Measurements from ENCODE around the gene MUS81. TPM values are rescaled to one million over a fixed set of nuclear protein-coding genes. Genes with fewer than 3 reads are reported as not detected.
"Not testable (repeated sequence)": the region's sequence is repeated elsewhere in the genome, so short reads cannot be mapped to it uniquely, and the experiment has no call there.

Gene MUS81, protein sequence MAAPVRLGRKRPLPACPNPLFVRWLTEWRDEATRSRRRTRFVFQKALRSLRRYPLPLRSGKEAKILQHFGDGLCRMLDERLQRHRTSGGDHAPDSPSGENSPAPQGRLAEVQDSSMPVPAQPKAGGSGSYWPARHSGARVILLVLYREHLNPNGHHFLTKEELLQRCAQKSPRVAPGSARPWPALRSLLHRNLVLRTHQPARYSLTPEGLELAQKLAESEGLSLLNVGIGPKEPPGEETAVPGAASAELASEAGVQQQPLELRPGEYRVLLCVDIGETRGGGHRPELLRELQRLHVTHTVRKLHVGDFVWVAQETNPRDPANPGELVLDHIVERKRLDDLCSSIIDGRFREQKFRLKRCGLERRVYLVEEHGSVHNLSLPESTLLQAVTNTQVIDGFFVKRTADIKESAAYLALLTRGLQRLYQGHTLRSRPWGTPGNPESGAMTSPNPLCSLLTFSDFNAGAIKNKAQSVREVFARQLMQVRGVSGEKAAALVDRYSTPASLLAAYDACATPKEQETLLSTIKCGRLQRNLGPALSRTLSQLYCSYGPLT
- 50.7 and 52.8 TPM in 2 replicates for total RNA-seq

DNA sequence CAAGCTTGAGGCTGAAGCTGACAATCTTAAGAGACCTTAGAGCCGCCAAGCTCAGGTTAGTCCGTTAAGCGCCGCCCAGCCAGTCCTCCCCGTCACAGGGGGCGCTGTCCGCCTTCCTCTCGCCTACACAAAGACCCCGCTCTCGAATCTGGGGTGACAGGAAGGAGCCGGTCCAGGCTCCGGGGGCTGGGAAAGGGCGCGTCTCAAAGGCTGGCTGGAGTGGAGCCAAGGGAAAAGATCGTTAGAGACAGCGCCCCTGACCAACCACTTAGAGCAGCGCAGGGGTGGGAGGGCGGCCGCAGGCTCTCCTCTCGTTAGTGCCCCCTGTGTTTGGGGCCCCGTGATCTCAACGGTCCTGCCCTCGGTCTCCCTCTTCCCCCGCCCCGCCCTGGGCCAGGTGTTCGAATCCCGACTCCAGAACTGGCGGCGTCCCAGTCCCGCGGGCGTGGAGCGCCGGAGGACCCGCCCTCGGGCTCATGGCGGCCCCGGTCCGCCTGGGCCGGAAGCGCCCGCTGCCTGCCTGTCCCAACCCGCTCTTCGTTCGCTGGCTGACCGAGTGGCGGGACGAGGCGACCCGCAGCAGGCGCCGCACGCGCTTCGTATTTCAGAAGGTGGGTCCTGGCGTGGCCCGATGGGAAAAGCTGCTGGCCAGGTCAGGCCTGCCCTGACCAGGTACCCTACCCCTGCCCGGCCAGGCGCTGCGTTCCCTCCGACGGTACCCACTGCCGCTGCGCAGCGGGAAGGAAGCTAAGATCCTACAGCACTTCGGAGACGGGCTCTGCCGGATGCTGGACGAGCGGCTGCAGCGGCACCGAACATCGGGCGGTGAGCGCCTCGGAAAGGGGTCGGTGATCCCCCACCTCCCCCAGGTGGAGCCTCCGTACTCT lies at the start of gene MUS81:
Gene MUS81, plus strand, starts transcription at position 156 of the 887 bp plus-strand sequence. Its CDS starts 321 bp downstream, at position 477.
- peak; percentile 94 for DNase-seq (ENCODE audit: low read depth, low spot score)

DNA sequence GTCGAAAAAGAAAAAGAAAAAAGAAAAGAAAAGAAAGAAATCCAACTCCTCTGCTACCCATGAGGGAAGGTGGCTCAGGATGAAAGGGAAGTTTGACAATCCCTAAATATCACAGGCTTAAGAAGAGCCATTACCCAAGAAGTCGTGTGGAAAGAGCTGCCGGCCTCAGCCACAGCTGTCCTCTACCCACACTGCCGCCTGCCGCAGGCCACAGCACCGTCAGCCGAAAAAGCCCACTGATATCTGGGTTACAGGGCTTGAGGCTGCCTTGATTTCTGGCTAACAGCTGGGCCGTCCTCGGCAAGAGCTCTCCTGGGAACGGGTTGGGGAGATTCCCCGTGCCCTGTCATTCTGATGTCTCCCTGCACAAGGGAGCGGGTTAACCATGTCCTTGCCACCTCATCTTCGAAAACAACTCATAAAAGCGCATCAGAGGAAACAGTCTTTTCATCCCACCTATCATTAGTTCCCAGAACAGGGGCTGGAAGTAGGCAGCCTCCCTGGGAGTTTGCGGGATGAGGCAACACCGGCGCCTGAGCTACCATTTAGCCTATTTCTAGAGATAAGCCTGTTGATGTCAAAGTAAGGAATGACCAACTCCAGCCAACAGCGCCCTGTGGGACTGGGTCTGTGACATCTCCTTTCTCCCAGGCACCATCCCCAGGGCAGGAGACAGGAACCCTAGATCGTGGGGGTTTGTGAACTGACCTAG lies 48.3 kb upstream of the MUS81 start:
- no peak for DNase-seq (ENCODE audit: low read depth, low spot score)

DNA sequence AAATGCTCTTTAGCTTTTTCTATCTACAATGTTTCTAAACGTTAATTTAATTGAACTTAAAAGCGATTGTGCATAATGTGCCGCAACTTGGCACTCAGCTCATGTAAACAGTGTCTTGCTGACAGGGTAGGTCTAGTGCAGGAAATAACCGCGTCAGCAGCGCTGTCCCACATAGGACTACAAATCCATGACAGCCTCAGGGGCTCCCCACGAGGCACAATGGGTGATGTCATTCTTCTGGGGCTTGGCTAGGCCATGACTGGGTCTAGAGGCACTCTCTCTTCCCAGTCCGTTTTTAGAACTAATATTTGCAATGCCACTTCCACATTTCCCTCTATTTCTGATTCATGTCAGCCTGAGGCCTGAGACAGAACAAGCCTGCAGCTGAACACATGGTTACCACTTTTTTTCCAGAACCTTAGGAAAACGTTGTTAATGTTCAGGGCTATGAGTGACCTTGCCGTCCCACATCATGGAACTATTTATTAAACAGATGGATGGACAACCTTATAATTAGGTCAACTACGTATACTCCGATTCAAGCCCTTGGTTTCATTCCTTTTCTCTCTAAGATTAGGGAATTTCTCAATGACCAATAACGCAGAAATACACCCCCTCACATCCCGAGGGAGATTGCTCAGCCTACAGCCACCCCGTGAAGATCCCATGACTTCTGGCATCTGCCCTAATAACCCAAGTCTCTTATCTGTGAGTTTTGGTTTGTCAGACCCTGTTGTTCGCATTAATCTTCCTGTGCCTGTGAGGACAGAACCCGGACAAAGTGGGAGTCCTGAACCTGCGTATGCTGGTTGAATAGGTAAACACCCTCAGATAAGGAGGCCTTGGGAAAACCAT lies 45.9 kb upstream of the MUS81 start:
- peak; percentile 20 for DNase-seq (ENCODE audit: low read depth, low spot score)

DNA sequence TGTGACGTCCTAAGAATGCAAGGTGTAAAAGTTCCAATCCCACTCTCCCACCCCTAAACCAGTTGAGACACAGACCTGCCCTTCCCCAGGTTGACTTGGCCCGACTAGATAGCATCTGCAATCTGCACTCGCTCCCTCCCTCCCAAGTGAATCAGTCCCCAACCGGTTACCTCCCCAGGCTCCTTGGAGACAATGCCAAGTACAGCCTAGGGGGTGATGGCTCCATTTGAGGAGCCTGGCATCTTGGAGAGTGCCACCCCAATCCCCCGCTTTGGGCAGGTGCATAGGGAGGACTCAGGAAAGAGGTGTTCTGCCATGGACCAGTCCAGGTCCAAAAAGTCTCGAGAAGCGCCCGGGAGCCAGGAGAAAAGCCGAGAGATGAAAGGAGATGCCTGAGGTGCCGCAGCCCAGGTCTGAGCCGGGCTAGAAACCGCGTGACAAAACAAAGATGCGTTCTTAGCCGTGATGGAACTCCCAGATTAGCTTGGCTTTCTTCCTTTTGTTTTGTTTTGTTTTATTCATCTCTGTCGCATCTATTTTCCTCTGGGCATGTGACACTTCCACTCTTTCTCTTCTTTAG lies 45.2 kb upstream of the MUS81 start:
- no peak for DNase-seq (ENCODE audit: low read depth, low spot score)

DNA sequence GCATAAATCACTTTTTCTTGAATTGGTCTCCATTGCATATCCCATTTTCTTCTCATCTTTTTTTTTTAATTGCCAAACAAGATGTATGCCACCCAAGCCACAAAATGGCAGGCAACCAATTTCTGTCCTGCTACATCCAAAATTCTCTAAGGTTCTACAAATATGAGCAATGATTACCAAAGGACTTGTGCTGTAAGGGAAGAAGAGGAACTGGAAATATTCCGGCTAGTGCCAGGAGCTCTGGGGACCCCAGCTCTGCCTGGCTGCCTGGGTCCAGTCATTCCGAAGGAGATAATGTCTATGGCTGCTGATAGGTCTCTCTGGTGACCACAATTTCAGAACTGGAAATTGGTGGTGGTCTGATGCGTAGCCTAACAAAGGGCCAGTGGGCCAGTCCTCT lies 43.5 kb upstream of the MUS81 start:
- no peak for DNase-seq (ENCODE audit: low read depth, low spot score)

DNA sequence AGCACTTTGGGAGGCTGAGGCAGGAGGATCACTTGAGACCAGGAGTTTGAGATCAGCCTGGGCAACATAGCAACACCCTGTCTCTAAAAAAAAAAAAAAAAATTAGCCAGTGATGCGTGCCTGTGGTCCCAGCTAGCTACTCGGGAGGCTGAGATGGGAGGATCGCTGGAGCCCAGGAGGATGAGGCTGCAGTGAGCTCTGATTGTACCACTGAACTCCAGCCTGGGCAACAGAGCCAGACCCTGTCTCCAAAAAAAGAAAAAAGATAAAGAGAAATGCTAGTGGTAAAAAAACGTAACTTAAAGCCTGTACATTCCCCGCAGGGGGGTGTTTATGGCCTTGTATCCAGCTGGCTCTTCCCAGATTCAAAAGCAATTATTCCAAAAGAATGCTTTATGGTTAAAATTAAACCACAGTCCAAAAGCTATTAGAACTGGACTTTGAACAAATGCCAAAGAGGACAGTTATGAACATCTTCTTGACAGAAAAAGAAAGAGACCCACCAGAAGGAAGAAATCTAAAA lies 42.9 kb upstream of the MUS81 start:
- no peak for DNase-seq (ENCODE audit: low read depth, low spot score)

DNA sequence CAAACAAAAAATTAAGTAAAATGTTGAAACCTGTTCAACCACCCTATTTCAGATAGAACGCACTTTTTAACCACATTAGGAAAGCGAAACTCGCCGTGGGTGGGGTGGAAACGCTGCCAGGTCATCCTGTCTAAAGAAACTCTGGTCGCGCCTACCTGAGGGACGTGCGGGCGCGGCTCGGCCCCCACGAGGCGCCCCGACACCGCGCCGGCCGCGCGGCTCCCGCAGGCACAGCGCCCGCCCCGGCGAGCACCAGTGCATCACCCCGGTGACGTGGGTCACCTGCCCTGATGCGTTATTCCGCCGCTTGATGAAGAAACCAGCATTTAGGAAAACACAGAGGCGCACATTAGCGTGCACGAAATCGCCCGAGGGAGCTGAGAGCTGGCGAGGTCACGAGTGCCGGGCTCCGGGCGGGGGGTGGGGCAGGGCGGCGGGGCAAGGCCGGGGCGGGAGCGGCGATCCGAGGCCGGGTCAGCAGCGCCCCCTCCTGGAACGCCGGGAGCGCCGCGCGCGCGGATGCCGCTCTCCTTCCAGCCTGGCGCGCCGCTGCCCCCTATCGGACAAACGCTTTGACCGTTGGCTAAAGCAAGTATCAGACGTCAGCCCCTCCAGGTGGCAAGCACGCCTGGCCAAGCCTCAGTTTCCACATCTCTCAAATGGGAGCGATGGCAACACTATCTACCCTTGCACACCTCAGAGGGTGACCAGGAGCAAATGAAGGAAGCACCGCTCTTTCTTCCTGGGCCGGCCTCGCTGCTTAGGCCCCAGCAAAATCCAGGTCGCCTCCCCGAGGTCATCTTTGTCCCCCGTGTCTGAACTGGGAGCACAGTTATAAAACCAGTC lies 42.2 kb upstream of the MUS81 start:
- DNase-seq (ENCODE audit: low read depth, low spot score) = peak; percentile 35

DNA sequence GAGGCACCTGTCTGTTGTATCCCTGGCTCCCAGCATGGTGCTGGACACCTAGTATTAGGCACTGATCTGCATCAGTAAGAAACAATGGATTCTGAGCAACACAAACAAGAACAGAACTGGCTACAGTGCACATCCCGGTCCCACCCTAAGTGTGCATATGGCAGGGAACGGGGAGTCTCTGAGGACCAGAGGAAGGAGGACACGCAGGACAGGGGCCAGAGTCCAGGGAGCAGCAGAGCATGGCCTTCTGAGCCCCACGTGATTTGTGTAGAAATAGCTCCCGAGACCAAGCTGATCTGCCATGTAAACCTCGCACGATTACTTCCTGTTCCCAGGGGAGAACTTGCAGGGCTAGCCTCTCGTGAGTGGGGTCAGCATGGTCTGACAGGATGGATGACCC lies 39.1 kb upstream of the MUS81 start:
- no peak for DNase-seq (ENCODE audit: low read depth, low spot score)

DNA sequence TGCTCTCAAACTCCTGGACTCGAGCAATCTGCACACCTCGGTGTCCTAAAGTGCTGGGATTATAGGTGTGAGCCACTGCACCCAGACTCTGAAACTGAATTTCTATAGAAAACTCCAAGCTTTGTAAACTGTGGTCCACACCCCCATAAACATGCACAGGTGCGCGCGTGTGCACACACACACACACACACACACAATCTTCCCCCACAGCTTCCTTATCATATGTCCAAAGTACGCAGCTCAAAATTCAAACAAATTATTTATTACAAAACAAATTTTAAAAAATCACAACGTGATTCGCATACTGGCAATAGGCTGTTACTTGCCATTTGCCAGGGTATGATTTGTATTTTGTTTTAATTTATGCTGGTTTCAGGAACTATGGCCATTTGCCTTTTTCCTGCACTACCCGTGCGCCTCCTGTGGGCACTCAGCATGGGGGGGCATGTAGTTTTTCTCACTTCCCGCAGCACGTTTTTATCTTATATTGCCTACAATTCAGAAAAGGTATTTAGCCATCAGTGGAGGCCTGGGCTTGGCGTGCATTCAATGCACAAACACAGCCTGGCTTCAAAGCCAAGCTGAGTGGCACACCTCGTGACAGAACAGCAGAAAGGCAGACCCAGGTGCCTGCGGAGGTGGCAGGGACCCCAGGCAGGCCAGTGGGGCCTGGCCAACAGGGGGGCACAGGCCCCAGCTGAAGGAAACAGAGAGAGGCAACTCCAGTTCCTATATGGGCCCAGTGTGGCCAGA lies 37.3 kb upstream of the MUS81 start:
- no peak for DNase-seq (ENCODE audit: low read depth, low spot score)

DNA sequence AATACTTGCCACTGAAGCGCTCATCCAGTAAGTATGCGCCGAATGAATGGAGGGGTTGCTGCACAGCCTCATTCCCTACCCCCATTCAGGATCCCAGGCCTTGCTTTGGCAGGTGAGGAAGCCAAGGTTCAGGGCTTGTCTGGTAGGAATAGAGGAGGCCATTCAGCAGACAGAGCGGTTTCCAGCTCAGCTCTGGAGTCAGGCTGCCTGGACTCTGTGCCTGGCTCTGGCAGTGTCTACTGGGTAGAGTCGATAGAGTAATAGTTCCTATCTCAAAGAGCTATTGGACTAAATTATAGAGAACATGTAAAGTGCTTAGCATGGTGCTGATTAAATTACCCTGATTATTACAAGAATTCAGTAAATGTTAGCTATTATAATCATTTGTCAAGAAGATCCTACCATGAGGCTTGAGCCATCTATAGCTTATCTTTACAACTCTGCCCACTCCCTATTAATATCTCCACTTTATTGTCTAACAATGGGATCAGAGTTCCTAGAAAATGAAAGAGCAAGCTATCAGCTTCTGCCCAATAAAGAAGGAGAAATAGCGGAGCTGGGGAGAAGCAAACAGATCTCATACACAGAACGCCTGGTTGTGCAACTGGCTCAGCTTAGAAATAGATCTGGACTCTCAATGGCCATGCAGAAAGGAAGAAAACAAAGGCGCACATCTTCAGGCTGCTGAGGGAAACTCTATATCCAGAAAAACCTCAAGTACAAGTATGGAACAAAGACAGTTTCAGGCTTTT lies 33.1 kb upstream of the MUS81 start:
- DNase-seq (ENCODE audit: low read depth, low spot score) = no peak

DNA sequence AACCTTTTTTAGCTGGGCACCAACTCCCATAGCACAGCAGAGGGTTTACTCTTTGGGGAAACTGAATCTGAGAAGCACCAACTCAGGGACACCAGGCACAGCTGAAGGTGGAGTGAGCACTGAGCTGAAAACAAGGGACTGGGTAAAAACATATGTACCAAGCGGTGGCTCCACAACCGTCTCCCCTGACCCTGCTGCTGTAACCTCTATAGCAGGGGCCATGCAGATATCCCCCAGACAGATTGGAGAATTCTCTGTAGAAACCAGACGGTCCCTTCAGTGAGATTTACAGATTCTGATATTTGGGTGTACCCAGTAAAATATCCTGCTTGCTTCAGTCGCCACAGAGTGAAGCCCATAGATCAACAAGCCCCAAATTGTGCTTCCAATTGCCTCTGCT lies 30.8 kb upstream of the MUS81 start:
- no peak for DNase-seq (ENCODE audit: low read depth, low spot score)

DNA sequence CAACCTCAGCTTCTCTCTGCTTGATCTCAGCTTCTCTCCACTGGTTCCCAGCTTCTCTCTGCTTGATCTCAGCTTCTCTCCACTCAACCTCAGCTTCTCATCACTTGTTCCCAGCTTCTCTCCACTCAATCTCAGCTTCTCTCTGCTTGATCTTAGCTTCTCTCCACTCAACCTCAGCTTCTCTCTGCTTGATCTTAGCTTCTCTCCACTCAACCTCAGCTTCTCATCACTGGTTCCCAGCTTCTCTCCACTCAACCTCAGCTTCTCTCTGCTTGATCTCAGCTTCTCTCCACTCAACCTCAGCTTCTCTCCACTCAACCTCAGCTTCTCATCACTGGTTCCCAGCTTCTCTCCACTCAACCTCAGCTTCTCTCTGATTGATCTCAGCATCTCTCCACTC lies 28.0 kb upstream of the MUS81 start:
- DNase-seq (ENCODE audit: low read depth, low spot score) = not testable (repeated sequence)

DNA sequence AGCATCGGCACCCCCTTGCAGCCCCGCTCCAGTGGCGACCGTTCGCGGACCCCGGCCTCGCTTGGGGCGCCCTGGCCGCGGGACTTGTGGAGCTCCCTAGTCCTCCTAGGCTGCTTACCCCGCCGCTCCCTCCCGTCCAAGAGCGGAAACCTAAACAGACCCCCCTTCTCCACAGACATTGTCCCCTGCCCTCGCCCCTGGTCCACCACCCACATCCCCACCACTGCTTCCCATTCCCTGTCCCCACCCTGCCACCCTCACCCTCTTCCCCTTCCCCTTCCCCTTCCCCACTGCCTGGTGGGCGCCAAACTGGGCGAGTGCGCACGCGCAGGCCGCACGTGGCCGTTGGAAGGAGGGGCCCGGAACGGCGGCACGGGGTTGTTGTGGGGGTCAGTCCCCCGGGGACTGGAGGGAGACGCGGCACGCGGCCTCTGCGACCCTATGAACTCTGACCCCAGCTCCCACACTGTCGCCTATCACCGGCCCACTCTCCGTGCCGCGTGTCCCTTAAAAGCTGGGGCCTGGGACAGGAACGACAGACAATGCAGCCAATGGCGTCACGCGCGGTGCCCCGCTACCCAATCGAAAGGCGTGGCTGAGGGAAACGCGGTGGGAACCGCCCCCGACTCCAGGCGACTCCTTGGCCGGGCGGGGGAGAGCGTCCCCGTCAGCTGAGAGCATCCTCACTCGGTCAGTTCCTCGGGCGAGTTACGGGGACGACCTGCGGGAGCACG lies 26.8 kb upstream of the MUS81 start, which contains the start of gene SNX32:
Gene SNX32, plus strand, starts transcription at position 667 of the 734 bp plus-strand sequence. CDS start 103 bp downstream, outside the sequence.
- peak; percentile 75 for DNase-seq (ENCODE audit: low read depth, low spot score)

DNA sequence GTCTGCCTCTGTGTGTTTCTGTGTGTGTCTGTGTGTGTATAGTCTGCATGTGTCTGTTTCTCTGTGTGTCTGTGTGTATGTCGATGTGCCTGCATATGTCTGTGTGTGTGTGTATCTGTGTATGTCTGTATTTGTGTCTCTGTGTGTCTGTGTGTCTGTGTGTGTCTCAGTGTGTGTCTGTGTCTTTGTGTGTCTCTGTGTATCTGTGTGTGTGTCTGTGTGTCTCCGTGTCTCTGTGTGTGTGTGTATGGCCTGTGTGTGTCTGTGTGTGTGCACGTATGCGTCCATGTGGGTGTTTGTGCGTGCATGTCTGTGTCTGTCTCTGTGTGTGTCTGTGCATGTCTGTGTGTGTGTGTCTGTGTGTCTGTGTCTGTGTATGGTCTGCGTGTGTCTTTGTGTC lies 26.0 kb upstream of the MUS81 start:
- no peak for DNase-seq (ENCODE audit: low read depth, low spot score)

DNA sequence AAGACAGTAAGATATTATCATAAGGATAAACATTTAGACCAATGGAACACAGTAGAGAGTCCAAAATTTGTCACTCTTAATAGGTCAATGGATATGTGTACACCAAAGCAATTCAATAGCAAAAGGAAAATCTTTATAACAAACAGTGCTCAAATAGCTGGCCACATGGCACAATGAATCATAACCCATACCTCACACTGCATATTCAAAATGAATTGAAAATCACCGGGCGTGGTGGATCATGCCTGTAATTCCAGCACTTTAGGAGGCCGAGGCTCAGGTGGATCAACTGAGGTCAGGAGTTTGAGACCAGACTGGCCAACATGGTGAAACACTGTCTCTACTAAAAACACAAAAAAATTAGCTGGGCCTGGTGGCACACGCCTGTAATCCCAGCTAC lies 18.1 kb upstream of the MUS81 start:
- no peak for DNase-seq (ENCODE audit: low read depth, low spot score)

DNA sequence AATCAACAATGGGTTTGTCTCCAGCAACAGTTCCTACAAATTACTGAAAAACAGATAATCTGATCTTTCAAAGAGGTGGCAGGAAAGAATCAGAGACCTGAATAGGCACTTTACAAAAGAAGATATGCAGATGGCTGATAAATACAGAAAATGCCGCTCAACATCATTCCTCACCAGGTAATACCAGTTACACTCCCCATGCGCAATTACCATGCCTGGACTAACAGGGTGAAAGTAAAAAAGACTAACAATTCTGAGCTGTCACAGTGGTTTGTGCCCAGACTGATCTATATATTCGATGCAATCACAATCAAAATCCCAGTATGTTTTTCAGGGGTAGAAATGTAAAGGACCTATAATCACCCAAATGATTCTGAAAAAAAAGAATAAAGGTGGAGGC lies 16.4 kb upstream of the MUS81 start:
- no peak for DNase-seq (ENCODE audit: low read depth, low spot score)

All from pulmonary artery endothelial cell (primary cell).